ENCODE data around the gene NCAM2.

DNA sequence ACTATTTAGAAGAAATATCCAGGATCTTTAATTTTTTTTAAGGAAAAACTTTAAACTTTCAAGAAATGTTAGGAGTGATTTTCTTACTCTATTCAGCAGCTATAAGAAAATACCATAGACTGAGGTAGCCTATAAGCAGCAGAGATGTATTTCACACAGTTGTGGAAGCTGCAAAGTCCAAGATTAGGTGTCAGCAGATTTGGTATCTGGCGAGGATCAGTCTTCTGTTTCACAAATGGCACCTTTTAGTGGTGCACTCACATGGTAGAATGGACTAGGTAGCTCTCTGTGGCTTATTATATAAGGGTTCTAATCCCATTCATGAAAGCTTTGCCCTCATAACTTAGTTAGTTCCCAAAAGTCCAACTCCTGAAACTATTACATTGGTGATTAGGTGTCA, 207.4 kb downstream of the NCAM2 start:
- TF ChIP-seq, protein P1, sequence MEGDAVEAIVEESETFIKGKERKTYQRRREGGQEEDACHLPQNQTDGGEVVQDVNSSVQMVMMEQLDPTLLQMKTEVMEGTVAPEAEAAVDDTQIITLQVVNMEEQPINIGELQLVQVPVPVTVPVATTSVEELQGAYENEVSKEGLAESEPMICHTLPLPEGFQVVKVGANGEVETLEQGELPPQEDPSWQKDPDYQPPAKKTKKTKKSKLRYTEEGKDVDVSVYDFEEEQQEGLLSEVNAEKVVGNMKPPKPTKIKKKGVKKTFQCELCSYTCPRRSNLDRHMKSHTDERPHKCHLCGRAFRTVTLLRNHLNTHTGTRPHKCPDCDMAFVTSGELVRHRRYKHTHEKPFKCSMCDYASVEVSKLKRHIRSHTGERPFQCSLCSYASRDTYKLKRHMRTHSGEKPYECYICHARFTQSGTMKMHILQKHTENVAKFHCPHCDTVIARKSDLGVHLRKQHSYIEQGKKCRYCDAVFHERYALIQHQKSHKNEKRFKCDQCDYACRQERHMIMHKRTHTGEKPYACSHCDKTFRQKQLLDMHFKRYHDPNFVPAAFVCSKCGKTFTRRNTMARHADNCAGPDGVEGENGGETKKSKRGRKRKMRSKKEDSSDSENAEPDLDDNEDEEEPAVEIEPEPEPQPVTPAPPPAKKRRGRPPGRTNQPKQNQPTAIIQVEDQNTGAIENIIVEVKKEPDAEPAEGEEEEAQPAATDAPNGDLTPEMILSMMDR (IDR thresholded peaks at IDR 0.05), result no peak
- TF ChIP-seq EZH2 (IDR thresholded peaks at IDR 0.05), result no peak

Measured in neural progenitor cell (in vitro differentiated cells).